ENCODE data around the gene RFC2. TPM values are rescaled to one million over a fixed set of nuclear protein-coding genes. Genes with fewer than 3 reads are reported as not detected.

The RFC2 gene
- total and polyA plus RNA-seq, 10 of the 15 experiments (the other 5 are each of a cell fraction or from before 2014, with no cell fraction given) = 25.8 to 145 (median 90.9) TPM

- TF ChIP-seq POLR2AphosphoS5 (IDR thresholded peaks at IDR 0.05; ENCODE audit: low read length) (no peak), SUZ12 (IDR thresholded peaks at IDR 0.05; ENCODE audit: unreplicated experiment) (no peak), ATF7 (IDR thresholded peaks at IDR 0.05; ENCODE audit: low read depth) (no peak), PRDM15 (CRISPR knock-in tag; IDR thresholded peaks at IDR 0.05) (no peak), GATAD2B (conservative IDR thresholded peaks at IDR 0.05; ENCODE audit: low read depth) (no peak), SPI1 (IDR thresholded peaks at IDR 0.05; ENCODE audit: borderline replicate concordance, insufficient read depth, low read depth, low read length) (peak; percentile 52; the same call in 1 of the 2 replicates), NR2C1 (IDR thresholded peaks at IDR 0.05) (no peak), MLLT1 (IDR thresholded peaks at IDR 0.05) (no peak), ZBTB4 (CRISPR knock-in tag; IDR thresholded peaks at IDR 0.05) (no peak), MEF2A (IDR thresholded peaks at IDR 0.05; ENCODE audit: insufficient read depth, low read depth, low read length) (0 out of 2 replicates have a peak, but pooled peaks have one; percentile 12), RFX5 (IDR thresholded peaks at IDR 0.05; ENCODE audit: low read depth, low read length) (no peak), KLF5 (IDR thresholded peaks at IDR 0.05; ENCODE audit: partially characterized antibody) (no peak), SREBF2 (IDR thresholded peaks at IDR 0.05; ENCODE audit: low read length) (no peak), RUNX3 (IDR thresholded peaks at IDR 0.05; ENCODE audit: low read length) (no peak), NBN (IDR thresholded peaks at IDR 0.05) (no peak), SMAD1 (IDR thresholded peaks at IDR 0.05; ENCODE audit: low read depth, partially characterized antibody) (no peak), RAD21 (IDR thresholded peaks at IDR 0.05; ENCODE audit: insufficient read depth, low read depth, low read length) (no peak), CREB1 (IDR thresholded peaks at IDR 0.05; ENCODE audit: low read depth) (0 out of 2 replicates have a peak, but pooled peaks have one; percentile 9), BMI1 (IDR thresholded peaks at IDR 0.05; ENCODE audit: borderline replicate concordance) (no peak), TCF7 (IDR thresholded peaks at IDR 0.05; ENCODE audit: borderline replicate concordance) (no peak), MXI1 (IDR thresholded peaks at IDR 0.05; ENCODE audit: low read depth, low read length) (no peak), E4F1 (IDR thresholded peaks at IDR 0.05; ENCODE audit: borderline replicate concordance, partially characterized antibody) (peak; percentile 51)
Measured at GRCh38 chr7:74271742-74272141, 17.5 kb upstream of the RFC2 start (continued).
